ENCODE measurements around the gene PREX1. TPM values are rescaled to one million over a fixed set of nuclear protein-coding genes. Genes with fewer than 3 reads are reported as not detected.

The PREX1 gene
- total RNA-seq, 1 experiment from 2014 or later = 41.4 TPM

GRCh38 chr20:48633620-48634257 lies 194.1 kb downstream of the PREX1 start:
- in situ Hi-C loops (cut with HindIII; ENCODE audit: low pct_unique_long_range_greater_than_20kb, low sequenced_read_pairs) = no loop called here
- DNase-seq (ENCODE audit: low read depth) = no peak

DNA sequence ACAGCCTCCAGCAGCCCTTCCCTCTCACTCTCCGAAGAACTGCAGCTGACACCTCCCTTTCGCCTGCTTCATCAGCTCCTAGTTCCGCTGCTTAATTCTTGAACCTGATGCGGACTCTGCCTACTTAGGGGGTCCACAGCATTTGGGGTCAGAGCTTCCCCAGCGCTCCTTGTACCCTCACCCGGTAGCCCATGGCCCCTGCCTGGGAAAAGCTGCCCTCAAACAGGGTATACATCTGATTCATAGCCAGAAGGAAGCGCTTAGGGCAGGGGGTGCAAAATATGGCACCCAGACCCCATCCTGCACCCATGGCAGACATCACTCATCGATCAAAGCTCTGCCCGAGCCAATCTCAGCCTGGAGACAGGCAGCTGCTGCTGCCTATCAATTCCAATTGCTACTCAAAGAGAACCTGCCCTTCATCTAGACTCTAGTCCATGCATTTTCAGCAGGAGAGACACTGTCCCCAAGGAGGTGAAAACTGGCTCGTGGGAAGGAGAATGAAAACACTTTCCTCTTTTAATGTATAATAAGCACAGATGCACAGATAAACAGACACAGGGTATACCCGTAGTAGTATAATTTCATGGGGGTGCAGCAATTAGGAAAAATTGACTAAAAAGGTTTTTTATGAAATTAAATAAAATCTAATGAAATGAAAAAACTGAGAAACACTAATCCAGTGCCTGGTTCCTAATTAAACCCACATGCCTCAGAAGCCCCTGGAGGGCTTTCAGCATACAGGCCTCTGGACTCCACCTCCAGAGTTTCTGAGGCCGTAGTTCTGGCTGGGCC lies 194.8 kb downstream of the PREX1 start:
- in situ Hi-C loops (cut with HindIII; ENCODE audit: low pct_unique_long_range_greater_than_20kb, low sequenced_read_pairs) = no loop called here
- DNase-seq (ENCODE audit: low read depth) = no peak

GRCh38 chr20:48632017-48632824 lies 195.6 kb downstream of the PREX1 start:
- in situ Hi-C loops (cut with HindIII; ENCODE audit: low pct_unique_long_range_greater_than_20kb, low sequenced_read_pairs) = no loop called here
- no peak for DNase-seq (ENCODE audit: low read depth)

DNA sequence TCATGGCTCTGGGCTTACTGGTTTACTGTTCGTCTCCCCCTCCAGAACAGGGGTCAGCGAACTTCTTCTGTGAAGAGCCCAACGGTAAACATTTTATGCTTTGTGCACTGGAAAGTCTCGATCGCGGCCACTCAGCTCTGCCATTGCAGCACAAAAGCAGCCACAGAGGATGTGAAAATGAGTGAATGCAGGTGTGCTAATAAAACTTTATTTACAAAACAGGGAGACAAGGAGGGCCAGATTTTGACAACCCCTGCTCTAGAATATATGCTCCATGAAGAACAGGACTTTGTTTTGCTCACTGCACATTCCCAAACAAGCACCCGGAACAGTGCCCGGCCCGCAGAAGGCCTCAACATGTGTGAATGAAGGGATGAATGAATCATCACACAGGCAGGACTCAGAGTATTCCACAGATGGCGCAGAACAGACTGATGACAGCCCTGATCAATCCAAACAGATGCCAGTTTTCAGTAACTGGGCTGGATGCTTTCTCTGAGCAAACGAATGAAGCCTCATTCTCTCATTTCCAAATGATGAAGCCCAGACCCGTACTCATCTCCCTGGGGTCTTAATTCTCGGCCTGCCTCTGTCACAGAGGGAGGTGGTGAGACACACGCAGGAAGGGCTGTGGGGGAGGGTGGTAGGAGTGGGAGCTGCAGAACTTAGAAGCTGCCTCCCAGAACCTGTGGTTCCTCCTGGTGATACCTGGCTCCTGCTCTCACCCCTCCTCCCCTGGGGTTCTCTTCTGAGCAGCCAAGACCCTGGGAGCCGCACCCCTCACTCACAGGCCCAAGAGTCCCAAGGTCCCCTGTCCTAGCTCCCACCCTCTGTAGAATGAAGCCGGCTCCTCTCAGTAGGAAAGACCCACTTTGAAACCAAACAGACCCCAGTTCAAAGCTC lies 196.4 kb downstream of the PREX1 start:
- no peak for DNase-seq (ENCODE audit: low read depth)
- in situ Hi-C loops (cut with HindIII; ENCODE audit: low pct_unique_long_range_greater_than_20kb, low sequenced_read_pairs) = no loop called here

DNA sequence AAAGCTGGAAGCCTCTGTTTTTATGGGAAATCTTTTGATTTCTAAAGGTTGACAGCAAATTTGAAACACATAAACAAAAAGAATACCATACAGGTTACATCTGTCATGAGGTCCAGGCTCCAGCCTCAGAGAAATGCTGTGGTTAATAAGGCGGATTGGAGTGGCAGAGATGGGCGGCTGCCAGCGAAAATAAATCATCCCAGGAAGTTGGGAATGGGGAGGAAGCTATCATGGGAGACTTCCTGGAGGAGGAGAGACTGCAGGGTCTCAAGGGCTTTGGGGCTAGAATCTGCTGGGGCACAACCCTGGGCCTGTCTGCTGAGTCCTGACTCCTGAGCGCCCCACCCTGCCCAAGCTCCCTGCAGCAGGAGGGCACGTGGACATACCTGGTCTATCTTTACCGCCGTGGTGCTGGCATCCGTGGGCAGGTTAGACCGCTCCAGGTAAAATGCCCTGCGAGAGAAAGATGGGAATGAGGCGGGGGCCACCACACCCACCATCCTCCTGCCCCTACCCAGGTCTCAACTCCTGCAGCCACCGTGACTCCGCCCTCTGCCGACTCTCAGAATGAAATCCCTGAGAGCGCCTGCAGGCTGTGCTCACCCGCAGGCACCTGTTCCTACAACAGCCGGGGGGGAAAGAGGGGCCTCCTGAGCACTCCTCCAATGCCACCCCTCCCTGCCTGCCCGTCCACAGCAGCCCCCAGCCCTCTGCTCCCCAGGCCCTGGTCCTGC lies 197.3 kb downstream of the PREX1 start:
- in situ Hi-C loops (cut with HindIII; ENCODE audit: low pct_unique_long_range_greater_than_20kb, low sequenced_read_pairs) = no loop called here
- no peak for DNase-seq (ENCODE audit: low read depth)

- in situ Hi-C loops (cut with HindIII; ENCODE audit: low pct_unique_long_range_greater_than_20kb, low sequenced_read_pairs) = loop anchor here (10.0 kb wide), 1 partner anchor 335 kb away; no protein-coding TSS in a partner anchor
- no peak for DNase-seq (ENCODE audit: low read depth)
These were observed 197.9 kb downstream of the PREX1 start for GRCh38 chr20:48629960-48630315.

DNA sequence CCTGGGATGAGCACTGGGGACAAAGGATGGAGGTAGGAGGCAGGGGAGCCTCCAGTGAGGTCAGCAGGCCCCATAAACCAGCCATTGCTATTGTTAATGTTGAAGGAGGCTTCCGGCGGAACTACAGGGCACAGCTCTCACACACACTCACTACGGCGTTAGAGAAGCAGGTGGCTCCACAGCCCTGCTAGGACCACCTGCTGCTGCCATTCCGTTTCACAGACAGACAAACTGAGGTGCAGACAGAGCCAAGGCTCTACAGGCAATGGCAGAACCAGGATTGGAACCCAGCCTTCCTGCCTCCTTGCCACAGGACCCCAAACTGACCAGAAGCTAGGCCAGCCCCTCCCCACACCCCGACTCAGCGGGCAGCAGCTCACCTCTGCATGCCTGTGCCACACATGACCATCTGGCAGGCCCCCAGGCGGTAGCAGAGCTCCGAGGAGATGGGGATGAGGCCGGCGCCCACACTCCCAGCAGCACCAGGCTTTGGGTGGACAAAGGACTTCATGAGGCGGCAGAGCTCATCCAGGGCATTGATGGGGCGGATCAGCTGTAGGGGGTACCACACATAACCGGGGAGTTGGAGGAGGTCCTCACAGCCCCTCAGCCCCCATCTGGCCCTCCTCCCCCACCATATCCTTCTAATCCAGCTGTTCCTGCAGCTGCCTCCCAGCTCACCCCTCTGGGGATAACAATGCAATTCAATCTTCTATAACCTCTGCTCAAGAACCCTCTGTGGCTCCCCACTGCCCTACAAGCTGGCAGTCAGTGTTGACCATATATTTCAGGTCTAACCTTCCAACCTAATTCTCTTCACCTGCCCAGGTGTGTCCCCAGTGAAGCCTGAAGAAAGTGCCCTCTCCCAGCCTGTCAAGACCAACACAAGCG lies 198.5 kb downstream of the PREX1 start:
- no peak for DNase-seq (ENCODE audit: low read depth)
- in situ Hi-C loops (cut with HindIII; ENCODE audit: low pct_unique_long_range_greater_than_20kb, low sequenced_read_pairs) = loop anchor here (10.0 kb wide), 1 partner anchor 335 kb away; no protein-coding TSS in a partner anchor

- in situ Hi-C loops (cut with HindIII; ENCODE audit: low pct_unique_long_range_greater_than_20kb, low sequenced_read_pairs) = loop anchor here (10.0 kb wide), 1 partner anchor 333 kb away; no protein-coding TSS in a partner anchor
- DNase-seq (ENCODE audit: low read depth) = no peak
These were observed 200.1 kb downstream of the PREX1 start for GRCh38 chr20:48627737-48628128.

GRCh38 chr20:48626938-48627736 lies 200.7 kb downstream of the PREX1 start:
- in situ Hi-C loops (cut with HindIII; ENCODE audit: low pct_unique_long_range_greater_than_20kb, low sequenced_read_pairs) = loop anchor here (10.0 kb wide), 1 partner anchor 332 kb away; no protein-coding TSS in a partner anchor
- DNase-seq (ENCODE audit: low read depth) = no peak

DNA sequence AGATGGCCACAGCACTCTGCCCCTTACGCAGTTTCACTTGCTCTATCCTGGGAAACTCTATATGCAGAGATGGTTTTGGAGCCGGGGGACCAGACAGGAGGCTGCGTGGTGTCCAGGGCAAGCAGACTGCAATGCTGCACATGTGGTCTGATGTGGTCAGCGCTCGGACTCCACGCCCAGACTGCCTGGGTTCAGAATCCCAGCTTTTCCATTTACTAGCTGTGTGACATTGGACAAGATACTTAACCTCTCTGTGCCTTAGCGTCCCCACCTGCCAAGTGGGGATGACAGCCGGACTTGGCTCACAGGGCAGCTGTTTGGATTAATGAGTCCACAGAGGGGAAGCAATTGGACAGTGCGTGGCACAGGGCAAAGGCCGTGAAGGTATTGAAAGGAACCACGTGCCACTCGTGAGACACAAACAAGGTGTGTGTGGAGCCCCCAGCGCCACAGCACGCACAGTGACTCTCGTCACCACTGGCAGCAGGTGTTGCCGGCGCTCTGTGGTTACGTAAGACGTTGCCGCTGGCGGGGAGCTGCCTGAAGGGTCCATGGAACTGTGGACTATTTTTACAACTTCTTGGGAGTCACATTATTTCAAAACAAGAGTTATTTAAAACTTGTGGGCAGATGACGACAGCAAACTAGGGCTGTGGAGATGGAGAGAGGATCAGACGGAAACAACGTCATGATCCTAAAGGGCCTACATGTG lies 201.4 kb downstream of the PREX1 start:
- no peak for DNase-seq (ENCODE audit: low read depth)
- in situ Hi-C loops (cut with HindIII; ENCODE audit: low pct_unique_long_range_greater_than_20kb, low sequenced_read_pairs) = loop anchor here (10.0 kb wide), 1 partner anchor 332 kb away; no protein-coding TSS in a partner anchor

DNA sequence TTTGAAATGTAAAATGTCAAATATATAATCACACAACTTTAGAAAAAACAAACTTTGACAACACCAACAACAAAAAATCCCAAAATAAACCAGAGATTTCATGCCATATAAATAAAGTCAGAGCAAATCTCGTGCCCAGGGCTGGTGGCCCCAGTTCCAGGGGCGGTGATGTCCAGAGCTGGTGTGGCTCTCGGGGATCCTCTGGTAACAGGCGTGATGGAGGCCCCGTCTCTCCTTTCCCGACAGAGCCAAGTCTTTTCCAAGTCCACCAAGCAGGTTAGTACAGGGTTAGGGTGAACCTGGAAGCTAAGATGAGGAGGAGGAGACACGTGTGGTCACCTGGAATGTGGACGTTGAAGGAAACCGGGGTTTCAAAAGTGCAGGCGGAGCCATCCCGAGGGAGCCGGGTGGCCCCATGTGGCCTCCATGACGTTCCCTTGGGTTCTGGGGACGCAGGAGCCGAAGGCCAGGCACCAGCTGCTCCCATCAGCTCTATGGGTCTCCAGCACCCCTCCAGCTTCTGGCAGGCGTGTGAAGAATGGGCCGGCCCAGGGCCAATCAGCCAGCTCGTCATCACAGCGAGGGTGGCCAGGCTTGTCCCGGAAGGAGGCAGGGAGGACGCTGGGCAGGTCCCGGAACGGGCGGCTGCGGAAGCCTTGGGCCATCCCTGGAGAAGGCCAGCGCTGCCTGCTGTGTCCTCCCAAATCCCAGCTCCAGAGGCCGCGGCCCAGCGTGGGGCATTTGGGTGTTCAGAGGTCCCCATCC lies 202.5 kb downstream of the PREX1 start:
- in situ Hi-C loops (cut with HindIII; ENCODE audit: low pct_unique_long_range_greater_than_20kb, low sequenced_read_pairs) = loop anchor here (10.0 kb wide), 1 partner anchor 331 kb away; no protein-coding TSS in a partner anchor
- no peak for DNase-seq (ENCODE audit: low read depth)

DNA sequence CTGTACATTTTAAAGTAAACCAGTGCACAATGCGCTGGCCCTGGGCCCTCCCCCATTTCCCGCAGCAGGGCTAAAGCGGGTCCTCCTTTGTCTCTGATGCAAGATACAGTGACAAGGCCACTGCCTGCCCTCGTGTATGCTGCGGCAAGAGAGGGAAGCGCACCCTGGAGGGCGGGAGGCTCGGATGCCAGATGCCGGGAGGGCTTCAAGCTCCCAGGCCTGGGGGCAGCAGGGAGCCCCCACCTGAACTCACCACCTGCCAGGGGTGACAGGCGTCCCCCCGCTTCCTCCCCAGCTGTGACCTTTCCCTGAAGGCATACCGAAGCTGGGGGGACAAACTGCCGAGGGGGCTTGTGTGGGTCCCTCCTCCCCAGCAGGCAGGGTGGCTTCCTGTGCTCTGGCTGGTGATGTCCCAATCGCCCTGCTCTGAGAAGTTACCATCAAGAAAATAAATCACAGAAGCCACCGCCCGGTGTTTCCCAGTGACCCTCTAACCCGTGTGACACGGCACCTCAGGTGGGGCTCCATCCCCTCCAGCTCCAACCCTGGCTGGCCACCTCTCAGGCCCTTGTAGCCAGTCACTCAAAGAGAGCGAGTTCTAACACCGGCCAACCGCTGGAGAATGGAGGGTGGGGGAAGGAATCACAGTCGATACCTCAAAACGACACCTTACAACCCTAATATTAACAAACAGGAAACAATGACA lies 203.3 kb downstream of the PREX1 start:
- in situ Hi-C loops (cut with HindIII; ENCODE audit: low pct_unique_long_range_greater_than_20kb, low sequenced_read_pairs) = loop anchor here (5.0 to 10.0 kb wide), 2 partner anchors 330 to 947 kb away; no protein-coding TSS in a partner anchor
- DNase-seq (ENCODE audit: low read depth) = no peak

GRCh38 chr20:48623906-48624265 lies 203.9 kb downstream of the PREX1 start:
- no peak for DNase-seq (ENCODE audit: low read depth)
- in situ Hi-C loops (cut with HindIII; ENCODE audit: low pct_unique_long_range_greater_than_20kb, low sequenced_read_pairs) = loop anchor here (5.0 to 10.0 kb wide), 2 partner anchors 329 to 947 kb away; no protein-coding TSS in a partner anchor
